K562 (cell line): ENCODE measurements around the gene CSK. TPM values are rescaled to one million over a fixed set of nuclear protein-coding genes. Genes with fewer than 3 reads are reported as not detected.

Experiments used
- ATAC-seq: fragments of 200-7000 bp; cut with Tn5 transposase; 3 replicates; pipeline ENCODE4 v1.9.1; 2020; ENCODE audit warnings: moderate library complexity
- BruUV-seq: library from RNA; stranded (reverse); fragments of 400-500 nt; replicated peaks from 2 replicates; lab custom pipeline; 2021; lab: Mats Ljungman, UMichigan
- CTCF ChIA-PET: fragments of 300-600 bp; formaldehyde crosslinking; extraction: SDS; loops from one replicate; lab custom pipeline; 2021; ENCODE audit warnings: low intra/inter-chr PET ratio; lab: Yijun Ruan, JAX
- POLR2A ChIA-PET: fragments of 300-600, 350-650 bp; sonication (Branson Sonifier 250); formaldehyde crosslinking; extraction: SDS; loops from one replicate; lab custom pipeline; 2021; ENCODE audit warnings: antibody characterized with exemption, inconsistent platforms; lab: Yijun Ruan, JAX
- DNase-seq, 4 experiments: peaks; one replicate each; pipeline versions ENCODE4 v3.0.0 to v3.0.0-alpha.2; 2011 to 2018; ENCODE audit warnings: low spot score in 3 of 4, mixed read lengths in 3 of 4; ENCODE audit errors: extremely low read depth in 1 of 4
- FAIRE-seq: peaks from 2 replicates; lab custom pipeline; 2011; peaks lifted over from hg19 to GRCh38; lab: Jason Lieb, UNC
- H2AFZ ChIP-seq: 2 replicates; pipeline ENCODE4 v1.6.0; 2011; ENCODE audit warnings: low read depth, low read length, control low read depth, inconsistent platforms
- H3K27ac ChIP-seq: fragments of 200-600 bp; 3 replicates; pipeline ENCODE4 v1.8.0; 2011; ENCODE audit warnings: low read depth, mild to moderate bottlenecking, control low read depth, inconsistent platforms, low read length, moderate library complexity, mixed read lengths; ENCODE audit errors: extremely low read depth
- H3K27me3 ChIP-seq, 2 experiments: fragments of 300-600 bp in 1 of 2; 2 replicates in 1 of 2; 3 replicates in 1 of 2; pipeline versions ENCODE4 v1.6.0 to v1.8.0; 2011; ENCODE audit warnings: inconsistent platforms in 2 of 2, low read length in 2 of 2, mild to moderate bottlenecking in 1 of 2, mixed read lengths in 1 of 2, moderate library complexity in 1 of 2; ENCODE audit not compliant: control insufficient read depth in 2 of 2, insufficient read depth in 2 of 2
- H3K36me3 ChIP-seq: fragments of 300-600 bp; 3 replicates; pipeline ENCODE4 v1.8.0; 2011; ENCODE audit warnings: mild to moderate bottlenecking, low read length, inconsistent platforms; ENCODE audit not compliant: control insufficient read depth, insufficient read depth
- H3K4me1 ChIP-seq, 2 experiments: fragments of 200-600 bp in 1 of 2; replicated peaks in 1 of 2; 2 replicates in 1 of 2; 3 replicates in 1 of 2; pipeline versions ENCODE4 v1.5.1 to v1.8.0; 2011; ENCODE audit warnings: inconsistent platforms in 2 of 2, low read length in 2 of 2, mild to moderate bottlenecking in 1 of 2, mixed read lengths in 1 of 2, moderate library complexity in 1 of 2; ENCODE audit not compliant: control insufficient read depth in 2 of 2, insufficient read depth in 2 of 2
- H3K4me2 ChIP-seq: 2 replicates; pipeline ENCODE4 v1.6.1; 2011; ENCODE audit warnings: low read length, control low read depth, inconsistent platforms, mixed read lengths; ENCODE audit not compliant: insufficient read depth
- H3K4me3 ChIP-seq: fragments of 200-600 bp; sonication (generic), shearing (Covaris generic); 2 replicates; pipeline ENCODE4 v1.5.1; 2016; ENCODE audit warnings: control low read depth, inconsistent platforms
- H3K79me2 ChIP-seq: fragments of 200-600 bp; 3 replicates; pipeline ENCODE4 v1.8.0; 2011; ENCODE audit warnings: low read length, inconsistent platforms; ENCODE audit not compliant: control insufficient read depth, insufficient read depth
- H3K9ac ChIP-seq, 2 experiments: 2 replicates each; pipeline versions ENCODE4 v1.6.0 to v1.6.1; 2011; ENCODE audit warnings: low read depth in 2 of 2, low read length in 2 of 2, control low read depth in 1 of 2, inconsistent platforms in 1 of 2, mild to moderate bottlenecking in 1 of 2, mixed read lengths in 1 of 2; ENCODE audit not compliant: insufficient read depth in 1 of 2
- H3K9me1 ChIP-seq: one replicate; pipeline ENCODE4 v1.6.0; 2011; ENCODE audit warnings: inconsistent platforms, mild to moderate bottlenecking, low read length, moderate library complexity; ENCODE audit not compliant: control insufficient read depth, insufficient read depth
- H3K9me3 ChIP-seq: replicated peaks from 2 replicates; pipeline ENCODE4 v1.5.1; 2011; ENCODE audit warnings: low read depth, low read length, inconsistent platforms; ENCODE audit not compliant: control insufficient read depth, insufficient read depth
- H4K20me1 ChIP-seq: replicated peaks from 2 replicates; pipeline ENCODE4 v1.6.1; 2011; ENCODE audit warnings: low read length, inconsistent platforms, mixed read lengths; ENCODE audit not compliant: control insufficient read depth, insufficient read depth
- HES1 ChIP-seq: fragments of 450-650 bp; IDR thresholded peaks from 2 replicates; pipeline ENCODE4 v1.6.1; 2016; ENCODE audit warnings: low read depth, mild to moderate bottlenecking, moderate library complexity
- LARP7 ChIP-seq: fragments of 450-650 bp; IDR thresholded peaks from 2 replicates; pipeline ENCODE4 v1.6.1; 2016
- NELFE ChIP-seq: IDR thresholded peaks from 2 replicates; pipeline ENCODE4 v1.6.1; 2011; ENCODE audit warnings: mild to moderate bottlenecking; ENCODE audit not compliant: insufficient read depth, insufficient read length
- NFXL1 ChIP-seq: fragments of 450-650 bp; formaldehyde crosslinking; IDR thresholded peaks from 2 replicates; pipeline ENCODE4 v1.4.0; 2021; ENCODE audit warnings: mild to moderate bottlenecking
- NR3C1 ChIP-seq: sonication (generic); formaldehyde crosslinking; IDR thresholded peaks from 2 replicates; pipeline ENCODE4 v1.8.1; 2022; ENCODE audit warnings: missing genetic modification reagents
- PTTG1 ChIP-seq: fragments of 450-650 bp; IDR thresholded peaks from 2 replicates; pipeline ENCODE4 v1.6.1; 2016; ENCODE audit warnings: low read depth, mild to moderate bottlenecking, missing genetic modification characterization, missing compliant biosample characterization
- SNIP1 ChIP-seq: fragments of 450-650 bp; IDR thresholded peaks from 2 replicates; pipeline ENCODE4 v1.7.1; 2017; ENCODE audit warnings: low read depth, mild to moderate bottlenecking
- SRF ChIP-seq, 2 experiments: fragments of 250-450, 450-650 bp in 1 of 2; sonication (Bioruptor Pico) in 1 of 2; sonication (generic) in 1 of 2; formaldehyde crosslinking; IDR thresholded peaks; 2 replicates each; pipeline versions ENCODE4 v1.5.0 to v1.5.1; 2020 to 2022; ENCODE audit warnings: mild to moderate bottlenecking in 1 of 2, missing genetic modification reagents in 1 of 2
- TOE1 ChIP-seq, 2 experiments: fragments of 450-650 bp in 1 of 2; sonication (generic) in 1 of 2; formaldehyde crosslinking in 1 of 2; IDR thresholded peaks; 2 replicates each; pipeline versions ENCODE4 v1.7.1 to v1.8.0; 2016 to 2022; ENCODE audit warnings: borderline replicate concordance in 2 of 2, mild to moderate bottlenecking in 2 of 2, antibody characterized with exemption in 1 of 2, inconsistent platforms in 1 of 2, low read depth in 1 of 2, missing genetic modification reagents in 1 of 2, moderate library complexity in 1 of 2
- ZFX ChIP-seq: sonication (generic); formaldehyde crosslinking; IDR thresholded peaks from 2 replicates; pipeline ENCODE4 v1.8.0; 2022; ENCODE audit warnings: mild to moderate bottlenecking, missing genetic modification reagents, moderate library complexity
- ZNF584 ChIP-seq: fragments of 200-800 bp; sonication (Bioruptor generic); IDR thresholded peaks from 2 replicates; pipeline ENCODE4 v1.6.1; 2016; ENCODE audit warnings: low read depth, mild to moderate bottlenecking, missing genetic modification characterization, missing compliant biosample characterization
- WGBS: fragments of 100-300 bp; shearing (Covaris generic); methylation state at CpG from one replicate; pipeline ENCODE4 v1.1.6; 2016; ENCODE audit warnings: low coverage, mixed read lengths; ENCODE audit not compliant: insufficient coverage; ENCODE audit errors: missing lambda C conversion rate; 5-methylcytosine and 5-hydroxymethylcytosine counted together
- in situ Hi-C: fragments of 300-500 bp; cut with MboI; formaldehyde crosslinking; loops from 4 replicates; pipeline ENCODE4 v1.15.0; 2018; ENCODE audit warnings: inconsistent platforms, mixed read lengths
- intact Hi-C: fragments of 100-400 bp; cut with micrococcal nuclease; formaldehyde crosslinking; loops from 2 replicates; pipeline ENCODE4 v1.14.2; 2022
- polyA plus RNA-seq, 8 experiments: library from polyadenylated mRNA; depleted of rRNA in 4 of 8; stranded (reverse) in 5 of 8; unstranded in 3 of 8; fragments of >200 nt; fragmentation: Nextera tagmentation in 2 of 8; fragmentation: Illumina TruSeq in 1 of 8; extraction: Ambion mirVana in 2 of 8; extraction: Trizol in 1 of 8; gene quantifications; 2 replicates each; pipeline versions ENCODE4 v1.2.1 to v1.2.3, GENCODE V29; 2011 to 2014; ENCODE audit warnings: inconsistent platforms in 1 of 8, missing spikeins in 1 of 8
- total RNA-seq, 7 experiments: library from RNA; depleted of rRNA in 6 of 7; stranded (reverse); fragments of >200 nt in 6 of 7; fragmentation: Illumina TruSeq in 2 of 7; extraction: Trizol in 2 of 7; gene quantifications; 2 replicates each; pipeline versions ENCODE4 v1.2.1 to v1.2.3, GENCODE V29; 2011 to 2021; ENCODE audit warnings: low replicate concordance in 1 of 7

CSK gene
- total and polyA plus RNA-seq, 9 of the 15 experiments (the other 6 are each of a cell fraction or from before 2014, with no cell fraction given), result 1.5 to 112 (median 22.5) TPM

GRCh38 chr15:74826364-74826819, 44.5 kb downstream of the CSK start, which contains the start of gene CPLX3 (continued):
- no peak for TF ChIP-seq ZNF584 (CRISPR knock-in tag)
- no peak for TF ChIP-seq ZFX (CRISPR knock-in tag)
- TF ChIP-seq LARP7, result no peak
- peak; percentile 48; the same call in 1 of the 2 replicates for TF ChIP-seq NR3C1 (CRISPR knock-in tag)

- no TSS peak for BruUV-seq
- ATAC-seq (no peak), FAIRE-seq (no peak), DNase-seq (no peak)
- in situ Hi-C loops, result no loop called here
- H3K4me3 ChIP-seq, result no peak overlapping the region
- H4K20me1 ChIP-seq, result peaks cover 13% of the 10 kb centered on the region; the same call in 1 of the 2 replicates
- no peaks in the 10 kb centered on the region for H3K36me3 ChIP-seq
- no peaks in the 10 kb centered on the region for H3K9me3 ChIP-seq
- no peak for TF ChIP-seq SNIP1
- no peak for TF ChIP-seq TOE1 (IDR thresholded peaks at IDR 0.05; ENCODE audit: borderline replicate concordance)
- TF ChIP-seq TOE1 (CRISPR knock-in tag; IDR thresholded peaks at IDR 0.05; ENCODE audit: borderline replicate concordance, low read depth), result no peak
- TF ChIP-seq HES1, result no peak
- no peak for TF ChIP-seq NELFE
- no peak for TF ChIP-seq SRF (CRISPR knock-in tag; IDR thresholded peaks at IDR 0.05)
- TF ChIP-seq NFXL1 (CRISPR knock-in tag), result no peak
- TF ChIP-seq PTTG1 (tag), result no peak
- H3K27me3 ChIP-seq, result peaks cover 21 to 60% of the 10 kb centered on the region in 2 experiments
- ChIA-PET CTCF (no interaction called here), POLR2A (interaction anchor here (0.7 to 1.1 kb wide), 2 partner anchors 16 to 128 kb away, joined by 3 to 4 read pairs; partner anchors contain the start of gene ULK3)
- no peak overlapping the region for H3K27ac ChIP-seq
- H3K4me1 ChIP-seq, result peaks cover 0 to 13% of the 10 kb centered on the region in 2 experiments; a peak in 2 of 5 replicates
- H3K79me2 ChIP-seq, result no peaks in the 10 kb centered on the region
- no peak overlapping the region for H3K9ac ChIP-seq
- H3K4me2 ChIP-seq, result no peak overlapping the region
- H2AFZ ChIP-seq, result no peak overlapping the region
- intact Hi-C loops, result no loop called here
- WGBS, result 3% methylated on average over 19 of the region's 21 CpGs
- no peaks in the 10 kb centered on the region for H3K9me1 ChIP-seq
Measured at GRCh38 chr15:74826921-74827320, 45.0 kb downstream of the CSK start.
